Measurements from ENCODE around the gene KCNG4. TPM values are rescaled to one million over a fixed set of nuclear protein-coding genes. Genes with fewer than 3 reads are reported as not detected.

The KCNG4 gene
- total RNA-seq, 1 donor from 2014 or later = not detected

GRCh38 chr16:84246679-84247077, 6.9 kb upstream of the KCNG4 start:
- H3K27ac Mint-ChIP-seq = peak overlapping the region; percentile 12
- H3K79me2 ChIP-seq (ENCODE audit: low read depth) = no peaks in the 10 kb centered on the region
- H3K4me1 Mint-ChIP-seq = peaks cover 17% of the 10 kb centered on the region
- no peaks in the 10 kb centered on the region for H3K9me3 ChIP-seq (ENCODE audit: low read depth)
- no peak overlapping the region for H3K4me3 ChIP-seq
- H3K9me3 Mint-ChIP-seq = no peaks in the 10 kb centered on the region
- H2AFZ ChIP-seq (replicated peaks) = no peak overlapping the region
- no peak for DNase-seq (ENCODE audit: low spot score)
- H3K9ac ChIP-seq = no peak overlapping the region
- TF ChIP-seq EZH2phosphoT487 (IDR thresholded peaks at IDR 0.05) (no peak), EZH2 (IDR thresholded peaks at IDR 0.05) (no peak)
- H3K36me3 Mint-ChIP-seq = no peaks in the 10 kb centered on the region
- H3K27me3 Mint-ChIP-seq (ENCODE audit: insufficient read depth, low read depth) = peaks cover 8% of the 10 kb centered on the region
- H3K27ac ChIP-seq = no peak overlapping the region
- no peaks in the 10 kb centered on the region for H3F3A ChIP-seq (ENCODE audit: low read depth)
- H4K20me1 ChIP-seq (ENCODE audit: low read depth) = no peaks in the 10 kb centered on the region
- H3K4me1 ChIP-seq = no peaks in the 10 kb centered on the region
- H3K36me3 ChIP-seq = no peaks in the 10 kb centered on the region
- no peak overlapping the region for H3K4me3 Mint-ChIP-seq
- no peaks in the 10 kb centered on the region for H3K27me3 ChIP-seq
- no peak overlapping the region for H3K4me2 ChIP-seq

DNA sequence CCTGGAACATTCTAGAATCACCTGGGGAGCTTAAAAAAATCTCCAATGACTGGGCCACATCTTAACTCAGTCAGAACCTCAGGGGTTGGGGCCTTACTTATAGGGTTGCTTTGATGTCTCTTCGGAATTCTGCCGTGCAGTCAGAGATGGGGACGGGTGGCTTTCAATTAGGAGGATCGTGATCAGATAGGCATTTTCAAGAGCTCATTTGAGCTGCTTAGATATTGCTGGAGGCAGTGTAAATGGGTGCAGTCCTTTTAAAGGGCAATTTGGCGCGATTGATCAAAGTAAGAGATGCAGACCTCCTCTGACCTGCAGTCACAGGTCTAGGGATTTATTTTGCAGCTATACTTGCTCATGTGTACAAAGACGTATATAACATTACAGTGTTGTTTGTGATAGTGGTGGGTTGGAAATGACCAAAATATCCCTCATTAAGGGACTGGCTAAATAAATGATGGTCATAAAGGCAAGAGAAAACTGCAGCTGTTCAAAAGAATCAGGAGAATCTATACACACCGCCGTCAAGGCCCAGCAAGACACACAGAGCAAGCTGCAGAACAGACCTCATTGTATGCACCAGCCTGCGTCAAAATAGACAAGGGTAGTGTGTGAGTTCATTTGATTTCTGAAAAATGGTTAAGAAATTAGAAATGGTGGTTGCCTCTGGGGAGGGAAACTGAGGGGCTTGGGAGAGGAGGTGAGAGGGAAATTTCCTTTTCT, 6.3 kb upstream of the KCNG4 start:
- Mint-ChIP-seq H3K4me3 (no peak overlapping the region), H3K27me3 (ENCODE audit: insufficient read depth, low read depth) (peaks cover 8% of the 10 kb centered on the region), H3K9me3 (no peaks in the 10 kb centered on the region), H3K36me3 (no peaks in the 10 kb centered on the region), H3K4me1 (peaks cover 12% of the 10 kb centered on the region), H3K27ac (peak overlapping the region; percentile 20)
- H3K79me2 ChIP-seq (ENCODE audit: low read depth) = no peaks in the 10 kb centered on the region
- DNase-seq (ENCODE audit: low spot score) = no peak
- no peaks in the 10 kb centered on the region for H3K4me1 ChIP-seq
- H3F3A ChIP-seq (ENCODE audit: low read depth) = no peaks in the 10 kb centered on the region
- H4K20me1 ChIP-seq (ENCODE audit: low read depth) = no peaks in the 10 kb centered on the region
- no peak overlapping the region for H2AFZ ChIP-seq (replicated peaks)
- H3K27ac ChIP-seq = no peak overlapping the region
- no peaks in the 10 kb centered on the region for H3K9me3 ChIP-seq (ENCODE audit: low read depth)
- TF ChIP-seq EZH2phosphoT487 (IDR thresholded peaks at IDR 0.05) = no peak
- TF ChIP-seq, protein P1, sequence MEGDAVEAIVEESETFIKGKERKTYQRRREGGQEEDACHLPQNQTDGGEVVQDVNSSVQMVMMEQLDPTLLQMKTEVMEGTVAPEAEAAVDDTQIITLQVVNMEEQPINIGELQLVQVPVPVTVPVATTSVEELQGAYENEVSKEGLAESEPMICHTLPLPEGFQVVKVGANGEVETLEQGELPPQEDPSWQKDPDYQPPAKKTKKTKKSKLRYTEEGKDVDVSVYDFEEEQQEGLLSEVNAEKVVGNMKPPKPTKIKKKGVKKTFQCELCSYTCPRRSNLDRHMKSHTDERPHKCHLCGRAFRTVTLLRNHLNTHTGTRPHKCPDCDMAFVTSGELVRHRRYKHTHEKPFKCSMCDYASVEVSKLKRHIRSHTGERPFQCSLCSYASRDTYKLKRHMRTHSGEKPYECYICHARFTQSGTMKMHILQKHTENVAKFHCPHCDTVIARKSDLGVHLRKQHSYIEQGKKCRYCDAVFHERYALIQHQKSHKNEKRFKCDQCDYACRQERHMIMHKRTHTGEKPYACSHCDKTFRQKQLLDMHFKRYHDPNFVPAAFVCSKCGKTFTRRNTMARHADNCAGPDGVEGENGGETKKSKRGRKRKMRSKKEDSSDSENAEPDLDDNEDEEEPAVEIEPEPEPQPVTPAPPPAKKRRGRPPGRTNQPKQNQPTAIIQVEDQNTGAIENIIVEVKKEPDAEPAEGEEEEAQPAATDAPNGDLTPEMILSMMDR (IDR thresholded peaks at IDR 0.05) = no peak
- TF ChIP-seq EZH2 (IDR thresholded peaks at IDR 0.05) = no peak
- no peak overlapping the region for H3K4me3 ChIP-seq
- H3K36me3 ChIP-seq = no peaks in the 10 kb centered on the region
- H3K4me2 ChIP-seq = no peak overlapping the region
- no peak overlapping the region for H3K9ac ChIP-seq
- no peaks in the 10 kb centered on the region for H3K27me3 ChIP-seq

GRCh38 chr16:84244728-84245127, 4.9 kb upstream of the KCNG4 start:
- no peaks in the 10 kb centered on the region for H3K79me2 ChIP-seq (ENCODE audit: low read depth)
- H3K4me1 Mint-ChIP-seq = peaks cover 14% of the 10 kb centered on the region
- no peak overlapping the region for H3K27ac Mint-ChIP-seq
- H3K27me3 ChIP-seq = no peaks in the 10 kb centered on the region
- no peaks in the 10 kb centered on the region for H3K9me3 ChIP-seq (ENCODE audit: low read depth)
- no peaks in the 10 kb centered on the region for H3K36me3 ChIP-seq
- H3K9me3 Mint-ChIP-seq = no peaks in the 10 kb centered on the region
- H4K20me1 ChIP-seq (ENCODE audit: low read depth) = no peaks in the 10 kb centered on the region
- peaks cover 4% of the 10 kb centered on the region for H3K27me3 Mint-ChIP-seq (ENCODE audit: insufficient read depth, low read depth)
- no peak overlapping the region for H3K4me3 Mint-ChIP-seq
- H3K4me3 ChIP-seq = no peak overlapping the region
- DNase-seq (ENCODE audit: low spot score) = no peak
- no peak overlapping the region for H3K9ac ChIP-seq
- no peak overlapping the region for H3K27ac ChIP-seq
- TF ChIP-seq EZH2phosphoT487 (IDR thresholded peaks at IDR 0.05) = no peak
- no peak for TF ChIP-seq EZH2 (IDR thresholded peaks at IDR 0.05)
- TF ChIP-seq, protein P1 (IDR thresholded peaks at IDR 0.05) = no peak
- no peaks in the 10 kb centered on the region for H3K36me3 Mint-ChIP-seq
- H3K4me1 ChIP-seq = no peaks in the 10 kb centered on the region
- H3F3A ChIP-seq (ENCODE audit: low read depth) = no peaks in the 10 kb centered on the region
- no peak overlapping the region for H2AFZ ChIP-seq (replicated peaks)
- H3K4me2 ChIP-seq = no peak overlapping the region

DNA sequence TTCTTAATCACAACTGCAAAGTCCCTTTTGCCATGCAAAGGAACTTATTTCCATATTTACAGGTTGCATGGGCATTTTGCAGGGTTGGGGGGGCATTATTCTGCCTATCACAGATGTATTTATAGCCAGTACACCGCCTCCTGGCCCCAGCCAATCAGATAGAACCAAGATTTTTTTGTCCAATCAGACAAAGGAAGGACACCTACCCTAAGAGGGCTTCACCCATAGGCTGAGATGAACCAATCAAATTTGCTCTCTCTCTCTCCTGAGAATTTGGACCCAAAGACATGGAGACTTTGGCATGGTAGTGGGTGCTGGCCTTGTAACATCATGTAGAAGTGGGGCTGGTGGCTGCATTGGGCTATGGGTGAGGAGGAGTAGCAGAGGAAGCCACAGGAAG, 3.9 kb upstream of the KCNG4 start:
- Mint-ChIP-seq H3K27me3 (ENCODE audit: insufficient read depth, low read depth) (peaks cover 4% of the 10 kb centered on the region), H3K27ac (no peak overlapping the region), H3K4me3 (no peak overlapping the region), H3K36me3 (no peaks in the 10 kb centered on the region), H3K4me1 (peaks cover 24% of the 10 kb centered on the region), H3K9me3 (no peaks in the 10 kb centered on the region)
- Histone ChIP-seq H3K27me3 (no peaks in the 10 kb centered on the region), H4K20me1 (ENCODE audit: low read depth) (no peaks in the 10 kb centered on the region), H3K4me3 (no peak overlapping the region), H3K4me2 (no peak overlapping the region), H3K9me3 (ENCODE audit: low read depth) (no peaks in the 10 kb centered on the region), H2AFZ (replicated peaks) (no peak overlapping the region), H3F3A (ENCODE audit: low read depth) (no peaks in the 10 kb centered on the region), H3K27ac (no peak overlapping the region), H3K9ac (no peak overlapping the region), H3K79me2 (ENCODE audit: low read depth) (no peaks in the 10 kb centered on the region), H3K4me1 (no peaks in the 10 kb centered on the region), H3K36me3 (no peaks in the 10 kb centered on the region)
- DNase-seq (ENCODE audit: low spot score) = no peak
- TF ChIP-seq EZH2 (IDR thresholded peaks at IDR 0.05) (no peak), EZH2phosphoT487 (IDR thresholded peaks at IDR 0.05) (no peak)
- TF ChIP-seq, protein P1 (IDR thresholded peaks at IDR 0.05) = no peak

Data from neural progenitor cell (in vitro differentiated cells).